Neural progenitor cell (in vitro differentiated cells): ENCODE data around the gene NCK2. TPM values are rescaled to one million over a fixed set of nuclear protein-coding genes. Genes with fewer than 3 reads are reported as not detected.

Source experiments
- DNase-seq: peaks from one replicate; pipeline ENCODE4 v3.0.0-alpha.2; 2016; ENCODE audit warnings: low spot score
- H2AFZ ChIP-seq: fragments of 200-600 bp; sonication (generic); replicated peaks from 2 replicates; pipeline ENCODE4 v1.6.1; 2016; ENCODE audit warnings: antibody characterized with exemption
- H3F3A ChIP-seq: fragments of 200-600 bp; sonication (generic); 2 replicates; pipeline ENCODE4 v1.6.1; 2016; ENCODE audit warnings: antibody characterized with exemption, low read depth
- H3K27ac ChIP-seq: fragments of 200-600 bp; sonication (generic); 2 replicates; pipeline ENCODE4 v1.5.1; 2016; ENCODE audit warnings: mild to moderate bottlenecking
- H3K27me3 ChIP-seq: fragments of 200-600 bp; sonication (generic); 2 replicates; pipeline ENCODE4 v1.6.1; 2016; ENCODE audit warnings: mild to moderate bottlenecking, moderate library complexity
- H3K36me3 ChIP-seq: fragments of 200-600 bp; sonication (generic); 2 replicates; pipeline ENCODE4 v1.5.1; 2016
- H3K4me1 ChIP-seq: fragments of 200-600 bp; sonication (generic); 2 replicates; pipeline ENCODE4 v1.6.1; 2016; ENCODE audit warnings: mixed run types
- H3K4me2 ChIP-seq: fragments of 200-600 bp; sonication (generic); 2 replicates; pipeline ENCODE4 v1.6.1; 2016
- H3K4me3 ChIP-seq: fragments of 200-600 bp; sonication (generic); 2 replicates; pipeline ENCODE4 v1.5.1; 2016
- H3K79me2 ChIP-seq: fragments of 200-600 bp; sonication (generic); 2 replicates; pipeline ENCODE4 v1.6.1; 2016; ENCODE audit warnings: low read depth
- H3K9ac ChIP-seq: fragments of 200-600 bp; sonication (generic); 2 replicates; pipeline ENCODE4 v1.6.1; 2016
- H3K9me3 ChIP-seq: fragments of 200-600 bp; sonication (generic); 2 replicates; pipeline ENCODE4 v1.5.1; 2016; ENCODE audit warnings: low read depth
- H4K20me1 ChIP-seq: fragments of 200-600 bp; sonication (generic); 2 replicates; pipeline ENCODE4 v1.6.1; 2016; ENCODE audit warnings: low read depth
- H3K27ac Mint-ChIP-seq: 3 replicates; pipeline ENCODE4 v1.8.0; 2021; ENCODE audit warnings: mixed read lengths
- H3K27me3 Mint-ChIP-seq: 2 replicates; pipeline ENCODE4 v1.8.0; 2022; ENCODE audit warnings: low read depth, mild to moderate bottlenecking, inconsistent platforms, moderate library complexity, mixed read lengths; ENCODE audit not compliant: insufficient read depth
- H3K36me3 Mint-ChIP-seq: 3 replicates; pipeline ENCODE4 v1.8.0; 2021; ENCODE audit warnings: mixed read lengths
- H3K4me1 Mint-ChIP-seq: 3 replicates; pipeline ENCODE4 v1.8.0; 2021; ENCODE audit warnings: mixed read lengths
- H3K4me3 Mint-ChIP-seq: 3 replicates; pipeline ENCODE4 v1.8.0; 2021; ENCODE audit warnings: mild to moderate bottlenecking, moderate library complexity, mixed read lengths
- H3K9me3 Mint-ChIP-seq: 3 replicates; pipeline ENCODE4 v1.8.0; 2020; ENCODE audit warnings: mixed read lengths
- CTCF ChIP-seq: fragments of 200-600 bp; sonication (generic); IDR thresholded peaks from 2 replicates; pipeline ENCODE4 v1.5.1; 2017; ENCODE audit warnings: antibody characterized with exemption, mild to moderate bottlenecking
- EZH2 ChIP-seq: fragments of 200-600 bp; sonication (generic); IDR thresholded peaks from 2 replicates; pipeline ENCODE4 v1.6.1; 2017; ENCODE audit warnings: antibody characterized with exemption, mild to moderate bottlenecking, moderate library complexity
- EZH2phosphoT487 ChIP-seq: fragments of 200-600 bp; sonication (generic); IDR thresholded peaks from 2 replicates; pipeline ENCODE4 v1.6.1; 2017; ENCODE audit warnings: antibody characterized with exemption
- total RNA-seq: library from RNA; depleted of rRNA; stranded (reverse); fragments of >200 nt; gene quantifications from 2 replicates; pipeline ENCODE4 v1.2.3, GENCODE V29; 2015; ENCODE audit warnings: low replicate concordance

NCK2 gene
- total RNA-seq, 1 donor from 2014 or later = 26.2 TPM

GRCh38 chr2:105814291-105814940 is 69.7 kb downstream of the NCK2 start:
- no peaks in the 10 kb centered on the region for H3F3A ChIP-seq
- H3K4me3 ChIP-seq = no peak overlapping the region
- peaks cover 71% of the 10 kb centered on the region for H3K79me2 ChIP-seq
- H3K4me2 ChIP-seq = no peak overlapping the region
- peaks cover 59% of the 10 kb centered on the region for H4K20me1 ChIP-seq
- no peak overlapping the region for H2AFZ ChIP-seq
- peaks cover 37% of the 10 kb centered on the region for H3K4me1 ChIP-seq
- Mint-ChIP-seq H3K4me3 (no peak overlapping the region), H3K27me3 (no peaks in the 10 kb centered on the region), H3K4me1 (peaks cover 38% of the 10 kb centered on the region), H3K27ac (no peak overlapping the region), H3K9me3 (no peaks in the 10 kb centered on the region), H3K36me3 (peaks cover 23% of the 10 kb centered on the region)
- H3K27me3 ChIP-seq = no peaks in the 10 kb centered on the region
- H3K9me3 ChIP-seq = no peaks in the 10 kb centered on the region
- TF ChIP-seq CTCF = no peak
- TF ChIP-seq EZH2phosphoT487 = no peak
- TF ChIP-seq EZH2 = no peak
- H3K36me3 ChIP-seq = no peaks in the 10 kb centered on the region
- no peak overlapping the region for H3K27ac ChIP-seq
- DNase-seq = no peak
- no peak overlapping the region for H3K9ac ChIP-seq

- TF ChIP-seq CTCF = no peak
- TF ChIP-seq EZH2 = no peak
- no peak for TF ChIP-seq EZH2phosphoT487
- Histone ChIP-seq H3K9ac (no peak overlapping the region), H3K4me2 (no peak overlapping the region), H3K36me3 (no peaks in the 10 kb centered on the region), H3K9me3 (no peaks in the 10 kb centered on the region), H3K27ac (no peak overlapping the region), H3K4me3 (no peak overlapping the region), H3K27me3 (no peaks in the 10 kb centered on the region), H3F3A (no peaks in the 10 kb centered on the region), H3K79me2 (peaks cover 61% of the 10 kb centered on the region), H4K20me1 (peaks cover 54% of the 10 kb centered on the region), H3K4me1 (peaks cover 27% of the 10 kb centered on the region), H2AFZ (no peak overlapping the region)
- Mint-ChIP-seq H3K27me3 (no peaks in the 10 kb centered on the region), H3K9me3 (no peaks in the 10 kb centered on the region), H3K4me3 (no peak overlapping the region), H3K4me1 (peaks cover 29% of the 10 kb centered on the region), H3K27ac (no peak overlapping the region), H3K36me3 (peaks cover 23% of the 10 kb centered on the region)
- no peak for DNase-seq
Observed at GRCh38 chr2:105815401-105815800, 70.7 kb downstream of the NCK2 start.

- Mint-ChIP-seq H3K4me1 (peaks cover 7% of the 10 kb centered on the region), H3K36me3 (peaks cover 30% of the 10 kb centered on the region), H3K4me3 (no peak overlapping the region), H3K27me3 (no peaks in the 10 kb centered on the region), H3K27ac (no peak overlapping the region), H3K9me3 (no peaks in the 10 kb centered on the region)
- Histone ChIP-seq H3K9me3 (no peaks in the 10 kb centered on the region), H4K20me1 (peaks cover 38% of the 10 kb centered on the region), H3K27ac (no peak overlapping the region), H3K4me3 (no peak overlapping the region), H3K9ac (no peak overlapping the region), H3K36me3 (no peaks in the 10 kb centered on the region), H2AFZ (no peak overlapping the region), H3F3A (no peaks in the 10 kb centered on the region), H3K4me1 (peaks cover 14% of the 10 kb centered on the region), H3K4me2 (no peak overlapping the region), H3K79me2 (peaks cover 41% of the 10 kb centered on the region), H3K27me3 (no peaks in the 10 kb centered on the region)
- DNase-seq = no peak
- TF ChIP-seq EZH2phosphoT487 (no peak), CTCF (no peak)
Observed at GRCh38 chr2:105820151-105820550, 75.4 kb downstream of the NCK2 start.
